ENCODE measurements around the gene LARGE1.

LARGE1 gene

DNA sequence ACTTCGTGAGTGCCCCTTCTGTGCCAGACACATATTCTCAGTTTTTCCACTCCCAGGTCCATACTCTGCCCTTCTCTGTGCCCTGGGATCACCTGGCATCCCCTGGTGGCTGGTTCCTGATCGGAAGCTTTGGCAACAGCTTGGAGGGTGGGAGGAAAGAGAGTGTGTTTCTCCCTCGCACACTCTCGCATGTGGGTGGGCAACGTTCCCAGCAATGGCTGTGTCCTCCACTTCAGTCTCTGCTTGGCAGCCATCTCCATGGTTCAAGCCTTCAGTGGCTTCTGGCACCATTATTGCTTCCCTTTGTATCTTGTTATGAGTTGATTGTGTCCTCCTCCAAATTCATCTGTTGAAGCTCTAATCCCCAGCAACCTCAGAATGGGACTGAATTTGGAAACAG, 519.4 kb downstream of the LARGE1 start:
- Histone ChIP-seq H3K4me1 (ENCODE audit: insufficient read depth, low read length, severe bottlenecking) (peaks cover 6% of the 10 kb centered on the region), H3K9me2 (ENCODE audit: low read depth, low read length) (no peaks in the 10 kb centered on the region), H3K9ac (ENCODE audit: low read length) (no peak overlapping the region), H3K4me2 (ENCODE audit: low read length) (no peak overlapping the region), H3K79me2 (ENCODE audit: insufficient read depth, low read length) (no peaks in the 10 kb centered on the region), H3K27ac (ENCODE audit: low read depth, low read length, poor library complexity, severe bottlenecking) (no peak overlapping the region), H4K20me1 (ENCODE audit: insufficient read depth, low read length) (no peaks in the 10 kb centered on the region), H3K27me3 (ENCODE audit: insufficient read depth, low read length) (no peaks in the 10 kb centered on the region), H3F3A (ENCODE audit: insufficient read depth, low read length) (no peaks in the 10 kb centered on the region), H3K9me3 (ENCODE audit: low read length) (no peaks in the 10 kb centered on the region), H3K4me3 (ENCODE audit: low read depth, low read length, poor library complexity, severe bottlenecking) (no peak overlapping the region), H3K36me3 (ENCODE audit: insufficient read depth, low read length) (no peaks in the 10 kb centered on the region), H2AFZ (ENCODE audit: low read length) (no peak overlapping the region)
- TF ChIP-seq, protein P1, sequence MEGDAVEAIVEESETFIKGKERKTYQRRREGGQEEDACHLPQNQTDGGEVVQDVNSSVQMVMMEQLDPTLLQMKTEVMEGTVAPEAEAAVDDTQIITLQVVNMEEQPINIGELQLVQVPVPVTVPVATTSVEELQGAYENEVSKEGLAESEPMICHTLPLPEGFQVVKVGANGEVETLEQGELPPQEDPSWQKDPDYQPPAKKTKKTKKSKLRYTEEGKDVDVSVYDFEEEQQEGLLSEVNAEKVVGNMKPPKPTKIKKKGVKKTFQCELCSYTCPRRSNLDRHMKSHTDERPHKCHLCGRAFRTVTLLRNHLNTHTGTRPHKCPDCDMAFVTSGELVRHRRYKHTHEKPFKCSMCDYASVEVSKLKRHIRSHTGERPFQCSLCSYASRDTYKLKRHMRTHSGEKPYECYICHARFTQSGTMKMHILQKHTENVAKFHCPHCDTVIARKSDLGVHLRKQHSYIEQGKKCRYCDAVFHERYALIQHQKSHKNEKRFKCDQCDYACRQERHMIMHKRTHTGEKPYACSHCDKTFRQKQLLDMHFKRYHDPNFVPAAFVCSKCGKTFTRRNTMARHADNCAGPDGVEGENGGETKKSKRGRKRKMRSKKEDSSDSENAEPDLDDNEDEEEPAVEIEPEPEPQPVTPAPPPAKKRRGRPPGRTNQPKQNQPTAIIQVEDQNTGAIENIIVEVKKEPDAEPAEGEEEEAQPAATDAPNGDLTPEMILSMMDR (IDR thresholded peaks at IDR 0.05; ENCODE audit: low read length): no peak
- no peak for TF ChIP-seq EZH2 (IDR thresholded peaks at IDR 0.05; ENCODE audit: borderline replicate concordance, low read length)

DNA sequence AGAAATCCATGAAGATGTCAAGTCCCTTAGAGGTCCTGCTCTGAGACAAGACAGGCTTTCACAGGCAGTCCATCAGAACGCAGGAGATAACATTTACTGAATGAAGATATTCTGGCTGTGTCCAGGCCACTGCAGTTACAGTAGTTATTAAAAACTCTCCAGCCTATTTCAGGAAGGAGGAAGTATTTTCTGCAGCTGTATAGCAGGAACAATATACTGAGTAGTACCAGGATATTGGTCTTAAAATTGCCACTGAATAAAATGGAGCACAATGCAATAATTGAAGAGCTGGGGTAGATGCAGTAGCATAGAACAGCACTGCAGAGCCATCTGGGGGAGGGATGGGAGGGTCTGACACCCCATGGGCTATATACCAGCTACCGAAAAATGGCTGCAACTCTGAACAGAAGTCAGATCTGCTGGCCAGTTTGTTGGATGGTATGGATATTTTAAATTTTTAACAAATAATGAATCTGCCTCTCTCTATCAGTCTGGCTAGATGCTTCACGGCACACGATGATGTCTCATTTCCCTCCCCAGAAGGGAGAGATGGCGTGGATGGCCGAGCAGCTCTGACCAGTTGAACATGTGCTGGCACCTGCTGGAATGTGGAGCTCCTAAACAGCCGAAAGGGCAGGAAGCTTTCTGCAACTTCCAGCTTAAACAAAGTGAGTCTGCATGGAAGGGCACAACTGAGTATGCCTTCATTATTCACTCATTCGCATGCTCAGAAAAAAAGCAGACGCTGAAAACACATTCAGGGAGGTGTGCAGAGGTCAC, 520.0 kb downstream of the LARGE1 start:
- no peak overlapping the region for H3K4me2 ChIP-seq (ENCODE audit: low read length)
- no peak overlapping the region for H3K4me3 ChIP-seq (ENCODE audit: low read depth, low read length, poor library complexity, severe bottlenecking)
- no peak for TF ChIP-seq EZH2 (IDR thresholded peaks at IDR 0.05; ENCODE audit: borderline replicate concordance, low read length)
- TF ChIP-seq, protein P1 (IDR thresholded peaks at IDR 0.05; ENCODE audit: low read length): no peak
- no peaks in the 10 kb centered on the region for H3K79me2 ChIP-seq (ENCODE audit: insufficient read depth, low read length)
- no peaks in the 10 kb centered on the region for H4K20me1 ChIP-seq (ENCODE audit: insufficient read depth, low read length)
- no peaks in the 10 kb centered on the region for H3F3A ChIP-seq (ENCODE audit: insufficient read depth, low read length)
- H3K9ac ChIP-seq (ENCODE audit: low read length): no peak overlapping the region
- no peaks in the 10 kb centered on the region for H3K36me3 ChIP-seq (ENCODE audit: insufficient read depth, low read length)
- H2AFZ ChIP-seq (ENCODE audit: low read length): no peak overlapping the region
- peaks cover 4% of the 10 kb centered on the region for H3K4me1 ChIP-seq (ENCODE audit: insufficient read depth, low read length, severe bottlenecking)
- no peaks in the 10 kb centered on the region for H3K27me3 ChIP-seq (ENCODE audit: insufficient read depth, low read length)
- H3K9me3 ChIP-seq (ENCODE audit: low read length): no peaks in the 10 kb centered on the region
- no peaks in the 10 kb centered on the region for H3K9me2 ChIP-seq (ENCODE audit: low read depth, low read length)
- H3K27ac ChIP-seq (ENCODE audit: low read depth, low read length, poor library complexity, severe bottlenecking): no peak overlapping the region

DNA sequence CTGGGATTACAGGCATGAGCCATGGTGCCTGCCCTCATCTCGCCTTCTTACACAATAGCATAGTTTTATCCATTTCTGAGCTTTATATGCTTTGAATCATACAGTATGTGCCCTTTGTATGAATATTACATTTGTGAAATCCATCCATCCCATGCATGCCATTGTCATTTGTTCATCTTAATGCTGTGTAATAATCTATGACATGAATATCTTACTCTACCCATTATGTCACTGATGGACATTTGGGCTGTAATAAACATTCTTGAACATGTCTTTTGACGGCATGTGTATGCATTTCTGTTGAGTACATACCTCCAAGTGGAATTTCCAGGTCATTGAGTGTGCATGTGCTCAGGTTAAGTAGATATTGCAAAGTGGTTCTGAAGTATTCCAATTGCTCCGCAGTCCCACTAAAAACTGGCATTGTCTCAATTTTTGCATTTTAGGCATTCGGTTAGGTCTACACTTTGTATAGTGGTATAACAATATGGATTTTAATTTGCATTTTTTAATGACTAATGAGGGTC, 522.8 kb downstream of the LARGE1 start:
- no peaks in the 10 kb centered on the region for H3K27me3 ChIP-seq (ENCODE audit: insufficient read depth, low read length)
- H4K20me1 ChIP-seq (ENCODE audit: insufficient read depth, low read length): no peaks in the 10 kb centered on the region
- H3K4me3 ChIP-seq (ENCODE audit: low read depth, low read length, poor library complexity, severe bottlenecking): no peak overlapping the region
- H2AFZ ChIP-seq (ENCODE audit: low read length): no peak overlapping the region
- TF ChIP-seq, protein P1 (IDR thresholded peaks at IDR 0.05; ENCODE audit: low read length): no peak
- TF ChIP-seq EZH2 (IDR thresholded peaks at IDR 0.05; ENCODE audit: borderline replicate concordance, low read length): no peak
- no peak overlapping the region for H3K9ac ChIP-seq (ENCODE audit: low read length)
- H3F3A ChIP-seq (ENCODE audit: insufficient read depth, low read length): no peaks in the 10 kb centered on the region
- H3K9me3 ChIP-seq (ENCODE audit: low read length): no peaks in the 10 kb centered on the region
- H3K27ac ChIP-seq (ENCODE audit: low read depth, low read length, poor library complexity, severe bottlenecking): no peak overlapping the region
- H3K79me2 ChIP-seq (ENCODE audit: insufficient read depth, low read length): no peaks in the 10 kb centered on the region
- H3K36me3 ChIP-seq (ENCODE audit: insufficient read depth, low read length): no peaks in the 10 kb centered on the region
- H3K4me1 ChIP-seq (ENCODE audit: insufficient read depth, low read length, severe bottlenecking): peaks cover 3% of the 10 kb centered on the region
- H3K4me2 ChIP-seq (ENCODE audit: low read length): no peak overlapping the region
- no peaks in the 10 kb centered on the region for H3K9me2 ChIP-seq (ENCODE audit: low read depth, low read length)
